Measurements from ENCODE around the gene ARPC5. TPM values are rescaled to one million over a fixed set of nuclear protein-coding genes. Genes with fewer than 3 reads are reported as not detected.

Gene ARPC5
- total and polyA plus RNA-seq, 2 of the 8 experiments (the other 6 are each of a cell fraction or from before 2014, with no cell fraction given): 24.0 to 60.8 TPM

- Histone ChIP-seq H3K79me1 (ENCODE audit: low read depth, low read length) (no peaks in the 10 kb centered on the region), H4K5ac (ENCODE audit: insufficient read length, low read depth, low read length) (no peak overlapping the region), H3K4me2 (ENCODE audit: insufficient read depth in 1 of 2, low read depth in 2 of 2, low read length in 2 of 2) (no peak overlapping the region), H3K27ac (ENCODE audit: low read depth, low read length) (no peak overlapping the region), H2AFZ (ENCODE audit: low read length) (no peak overlapping the region), H3K9me3 (ENCODE audit: insufficient read depth in 2 of 2, low read depth in 1 of 2, low read length in 1 of 2) (no peaks in the 10 kb centered on the region), H2AK5ac (ENCODE audit: low read depth, low read length) (no peak overlapping the region), H3K36me3 (ENCODE audit: control insufficient read depth in 2 of 4, insufficient read depth in 4 of 4, low read length in 3 of 4) (no peaks in the 10 kb centered on the region), H2BK120ac (replicated peaks; ENCODE audit: low read depth, low read length) (no peak overlapping the region), H3K27me3 (replicated peaks in 1 of 4; ENCODE audit: control insufficient read depth in 3 of 4, extremely low read depth in 1 of 4, insufficient read depth in 3 of 4, low read length in 3 of 4) (no peaks in the 10 kb centered on the region; a peak in 1 of 7 replicates), H2BK20ac (ENCODE audit: low read length) (no peak overlapping the region), H3K4ac (replicated peaks; ENCODE audit: insufficient read length, low read depth, low read length) (no peak overlapping the region), H2BK5ac (ENCODE audit: low read depth, low read length) (no peak overlapping the region), H3K23ac (ENCODE audit: insufficient read length) (no peak overlapping the region), H3K4me3 (ENCODE audit: extremely low read depth in 1 of 4, insufficient read depth in 2 of 4, low read depth in 3 of 4, low read length in 4 of 4) (no peak overlapping the region), H3K14ac (ENCODE audit: insufficient read length) (no peak overlapping the region), H4K8ac (ENCODE audit: extremely low read depth, insufficient read depth, low read length) (no peak overlapping the region), H3K79me2 (ENCODE audit: control insufficient read depth in 1 of 2, insufficient read depth in 2 of 2, low read length in 2 of 2) (no peaks in the 10 kb centered on the region), H2BK15ac (ENCODE audit: low read length) (no peak overlapping the region), H3K4me1 (replicated peaks in 1 of 4; ENCODE audit: control insufficient read depth in 3 of 4, insufficient read depth in 4 of 4, low read length in 3 of 4) (no peaks in the 10 kb centered on the region; a peak in 1 of 7 replicates), H4K20me1 (replicated peaks in 1 of 2; ENCODE audit: control insufficient read depth in 1 of 2, insufficient read depth in 2 of 2, low read length in 2 of 2) (no peaks in the 10 kb centered on the region), H2BK12ac (ENCODE audit: low read depth, low read length) (no peak overlapping the region), H3K56ac (replicated peaks; ENCODE audit: insufficient read length, low read depth, low read length) (no peak overlapping the region), H3K18ac (ENCODE audit: extremely low read depth, low read length) (no peak overlapping the region), H3K23me2 (ENCODE audit: low read depth, low read length) (no peaks in the 10 kb centered on the region), H3K9ac (replicated peaks in 1 of 4; ENCODE audit: extremely low read depth in 1 of 4, low read depth in 3 of 4, low read length in 3 of 4) (no peak overlapping the region), H4K91ac (replicated peaks; ENCODE audit: insufficient read length, low read length) (no peak overlapping the region)
- ChIA-PET POLR2A (ENCODE audit: partially characterized antibody) (interaction anchor here (1.2 kb wide), 1 partner anchor 9 kb away, joined by 3 read pairs; no protein-coding TSS in a partner anchor), CTCF (ENCODE audit: partially characterized antibody) (interaction anchor here (0.9 kb wide), 1 partner anchor 14 kb away, joined by 3 read pairs; no protein-coding TSS in a partner anchor)
- no peak for DNase-seq (ENCODE audit: low read depth in 1 of 2, low spot score in 2 of 2)
- no peak for FAIRE-seq
- 90% methylated on average over 2 of the region's 2 CpGs; no CpG with 5 or more reads in 1 of the 2 experiments for WGBS, 2 experiments (ENCODE audit: extremely low coverage in 1 of 2, insufficient coverage in 1 of 2, insufficient read length in 1 of 2, insufficient replicate concordance in 2 of 2, low coverage in 1 of 2, low lambda C conversion rate in 2 of 2, missing lambda C conversion rate in 1 of 2)
- TF ChIP-seq POLR2A (IDR thresholded peaks at IDR 0.05; ENCODE audit: control extremely low read depth in 1 of 2, low read depth in 2 of 2, low read length in 2 of 2) (no peak), SRF (IDR thresholded peaks at IDR 0.05; ENCODE audit: low read depth, low read length) (no peak), YY1 (IDR thresholded peaks at IDR 0.05; ENCODE audit: low read depth, low read length) (no peak), E2F6 (IDR thresholded peaks at IDR 0.05) (no peak), SP4 (IDR thresholded peaks at IDR 0.05; ENCODE audit: low read length) (no peak), SUZ12 (IDR thresholded peaks at IDR 0.05; ENCODE audit: low read length) (no peak), SIRT6 (IDR thresholded peaks at IDR 0.05; ENCODE audit: low read length) (no peak), RFX5 (IDR thresholded peaks at IDR 0.05; ENCODE audit: borderline replicate concordance, low read depth, low read length) (no peak), CHD2 (IDR thresholded peaks at IDR 0.05; ENCODE audit: low read length) (no peak), TCF12 (IDR thresholded peaks at IDR 0.05; ENCODE audit: low read depth, low read length) (no peak), TBP (IDR thresholded peaks at IDR 0.05; ENCODE audit: low read depth, low read length) (no peak), TEAD4 (IDR thresholded peaks at IDR 0.05; ENCODE audit: low read depth, low read length) (no peak), CREB1 (IDR thresholded peaks at IDR 0.05) (no peak), SP2 (IDR thresholded peaks at IDR 0.05; ENCODE audit: low read length) (no peak), NANOG (IDR thresholded peaks at IDR 0.05; ENCODE audit: insufficient read depth, low read depth, low read length, poor library complexity, severe bottlenecking) (no peak)
Measured at GRCh38 chr1:183595537-183595936, 40.0 kb downstream of the ARPC5 start.
